RWPE2 (cell line): ENCODE data around the gene CALD1.

Experiments used
- ATAC-seq: fragments of 200-7000 bp; cut with Tn5 transposase; 3 replicates; pipeline ENCODE4 v1.9.1; 2021; ENCODE audit warnings: low read depth
- DNase-seq: peaks from one replicate; pipeline ENCODE4 v3.0.0-alpha.2; 2020; ENCODE audit warnings: low spot score
- H3K27ac ChIP-seq: fragments of 450-650 bp; 2 replicates; pipeline ENCODE4 v1.5.1; 2017; ENCODE audit warnings: mild to moderate bottlenecking; ENCODE audit not compliant: poor library complexity, severe bottlenecking
- H3K27me3 ChIP-seq: fragments of 250-450 bp; sonication (Bioruptor Pico); 2 replicates; pipeline ENCODE4 v1.5.1; 2021; ENCODE audit warnings: mild to moderate bottlenecking, moderate library complexity; ENCODE audit not compliant: insufficient read depth, poor library complexity, severe bottlenecking
- H3K36me3 ChIP-seq: fragments of 250-450 bp; sonication (Bioruptor Pico); 2 replicates; pipeline ENCODE4 v1.5.1; 2020; ENCODE audit warnings: low read depth, mild to moderate bottlenecking, moderate library complexity
- H3K4me1 ChIP-seq: fragments of 250-450 bp; sonication (Bioruptor Pico); 2 replicates; pipeline ENCODE4 v1.5.1; 2021; ENCODE audit warnings: mild to moderate bottlenecking, moderate library complexity; ENCODE audit not compliant: insufficient read depth, poor library complexity, severe bottlenecking
- H3K4me3 ChIP-seq: fragments of 250-450 bp; sonication (Bioruptor Pico); 2 replicates; pipeline ENCODE4 v1.5.1; 2021; ENCODE audit warnings: mild to moderate bottlenecking, moderate library complexity; ENCODE audit not compliant: severe bottlenecking
- H3K9me3 ChIP-seq: fragments of 250-450 bp; sonication (Bioruptor Pico); 2 replicates; pipeline ENCODE4 v1.5.1; 2021; ENCODE audit warnings: mild to moderate bottlenecking, moderate library complexity; ENCODE audit not compliant: severe bottlenecking
- TF ChIP-seq, protein P1 (sequence below): fragments of 450-650 bp; IDR thresholded peaks from one replicate; pipeline ENCODE4 v1.5.1; 2017; ENCODE audit warnings: mild to moderate bottlenecking, moderate library complexity; ENCODE audit not compliant: poor library complexity, severe bottlenecking

Gene CALD1

DNA sequence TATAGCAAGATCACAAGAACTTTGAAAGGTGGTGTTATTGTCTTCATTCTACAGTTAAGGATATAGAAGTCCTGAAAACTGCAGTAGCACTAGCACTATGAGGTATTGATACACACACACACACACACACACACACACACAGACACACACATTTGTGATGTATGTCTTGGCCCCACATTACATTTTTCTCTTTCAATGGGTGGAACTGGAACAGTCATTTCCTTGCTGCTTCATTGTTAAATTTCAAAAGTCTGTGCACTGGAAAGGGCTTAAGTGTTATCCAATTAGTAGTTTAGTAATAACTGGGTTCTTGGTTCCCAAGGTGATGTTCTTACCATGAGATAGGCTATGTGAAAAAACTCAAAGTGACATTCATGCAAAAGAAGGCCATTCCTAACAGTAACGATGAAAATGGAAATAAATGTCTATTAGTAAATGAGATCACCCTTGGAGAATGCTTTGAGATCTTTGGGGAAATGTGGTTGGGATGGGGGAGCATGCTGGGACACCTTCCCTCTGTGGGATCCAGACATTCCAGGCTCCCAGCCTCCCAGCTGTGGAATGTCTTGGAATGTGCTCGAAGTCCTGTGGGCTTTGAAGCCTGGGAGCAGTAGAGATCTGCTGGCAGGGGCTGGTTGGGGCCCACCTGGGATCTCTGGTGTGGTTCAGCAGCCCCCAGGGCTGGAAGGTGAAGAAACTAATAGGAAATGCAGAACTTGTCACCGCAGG lies 37.4 kb upstream of the CALD1 start:
- peak; percentile 59 for DNase-seq
- no peaks in the 10 kb centered on the region for H3K27me3 ChIP-seq
- no peaks in the 10 kb centered on the region for H3K36me3 ChIP-seq
- TF ChIP-seq, protein P1, sequence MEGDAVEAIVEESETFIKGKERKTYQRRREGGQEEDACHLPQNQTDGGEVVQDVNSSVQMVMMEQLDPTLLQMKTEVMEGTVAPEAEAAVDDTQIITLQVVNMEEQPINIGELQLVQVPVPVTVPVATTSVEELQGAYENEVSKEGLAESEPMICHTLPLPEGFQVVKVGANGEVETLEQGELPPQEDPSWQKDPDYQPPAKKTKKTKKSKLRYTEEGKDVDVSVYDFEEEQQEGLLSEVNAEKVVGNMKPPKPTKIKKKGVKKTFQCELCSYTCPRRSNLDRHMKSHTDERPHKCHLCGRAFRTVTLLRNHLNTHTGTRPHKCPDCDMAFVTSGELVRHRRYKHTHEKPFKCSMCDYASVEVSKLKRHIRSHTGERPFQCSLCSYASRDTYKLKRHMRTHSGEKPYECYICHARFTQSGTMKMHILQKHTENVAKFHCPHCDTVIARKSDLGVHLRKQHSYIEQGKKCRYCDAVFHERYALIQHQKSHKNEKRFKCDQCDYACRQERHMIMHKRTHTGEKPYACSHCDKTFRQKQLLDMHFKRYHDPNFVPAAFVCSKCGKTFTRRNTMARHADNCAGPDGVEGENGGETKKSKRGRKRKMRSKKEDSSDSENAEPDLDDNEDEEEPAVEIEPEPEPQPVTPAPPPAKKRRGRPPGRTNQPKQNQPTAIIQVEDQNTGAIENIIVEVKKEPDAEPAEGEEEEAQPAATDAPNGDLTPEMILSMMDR: no peak
- H3K4me1 ChIP-seq: peaks cover 13% of the 10 kb centered on the region
- ATAC-seq: peak; percentile 94
- peak overlapping the region; percentile 64 for H3K27ac ChIP-seq
- H3K4me3 ChIP-seq: no peak overlapping the region
- H3K9me3 ChIP-seq: no peaks in the 10 kb centered on the region

DNA sequence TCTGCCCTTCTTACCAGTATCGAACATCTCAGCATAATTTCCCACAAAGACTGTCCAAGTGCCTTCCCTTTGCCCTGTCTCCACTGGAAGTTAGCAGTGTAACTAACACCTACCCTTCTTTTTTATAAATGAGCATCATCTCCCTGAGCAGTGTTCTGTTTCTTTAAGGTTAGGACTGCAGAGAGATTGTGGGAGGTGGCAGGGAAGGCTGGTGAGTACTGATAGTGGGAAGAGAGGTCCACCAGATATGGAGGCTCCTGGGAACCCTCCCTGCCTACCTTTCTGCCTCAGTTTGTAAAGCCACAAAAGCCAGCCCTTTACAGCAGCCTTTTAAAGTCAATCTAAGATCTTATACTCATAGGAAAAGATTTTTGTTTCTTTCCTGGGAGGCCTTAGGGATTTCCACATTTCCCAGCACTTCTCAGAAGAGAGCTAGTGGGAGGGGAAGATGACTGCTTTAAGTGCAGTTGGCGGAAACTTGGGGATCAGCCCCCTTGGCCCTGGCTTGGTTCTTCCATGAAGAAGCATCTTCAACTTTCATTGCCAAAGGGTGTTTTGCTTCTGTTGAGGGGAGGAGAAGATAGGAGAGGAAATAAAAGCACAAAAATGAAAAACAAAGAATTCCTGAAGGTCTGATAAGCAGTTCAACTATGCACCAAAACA lies 36.6 kb upstream of the CALD1 start:
- no peak for DNase-seq
- no peaks in the 10 kb centered on the region for H3K27me3 ChIP-seq
- no peaks in the 10 kb centered on the region for H3K36me3 ChIP-seq
- H3K27ac ChIP-seq: peak overlapping the region; percentile 64
- no peak overlapping the region for H3K4me3 ChIP-seq
- H3K9me3 ChIP-seq: no peaks in the 10 kb centered on the region
- TF ChIP-seq, protein P1: no peak
- peak; percentile 29; the same call in 1 of the 3 replicates for ATAC-seq
- H3K4me1 ChIP-seq: peaks cover 13% of the 10 kb centered on the region

GRCh38 chr7:134744569-134744968 lies 34.9 kb upstream of the CALD1 start:
- Histone ChIP-seq H3K27ac (no peak overlapping the region), H3K4me1 (peaks cover 13% of the 10 kb centered on the region)
- TF ChIP-seq, protein P1: no peak

GRCh38 chr7:134747326-134747725 lies 32.1 kb upstream of the CALD1 start:
- no peak overlapping the region for H3K4me3 ChIP-seq
- no peaks in the 10 kb centered on the region for H3K36me3 ChIP-seq
- TF ChIP-seq, protein P1: no peak
- H3K4me1 ChIP-seq: peaks cover 13% of the 10 kb centered on the region
- no peak overlapping the region for H3K27ac ChIP-seq
- H3K9me3 ChIP-seq: no peaks in the 10 kb centered on the region
- DNase-seq (no peak), ATAC-seq (no peak)
- no peaks in the 10 kb centered on the region for H3K27me3 ChIP-seq

More at GRCh38 chr7:134744569-134744968, 34.9 kb upstream of the CALD1 start:
- DNase-seq: no peak
- no peak overlapping the region for H3K4me3 ChIP-seq
- H3K9me3 ChIP-seq: no peaks in the 10 kb centered on the region
- no peaks in the 10 kb centered on the region for H3K36me3 ChIP-seq
- H3K27me3 ChIP-seq: no peaks in the 10 kb centered on the region
- ATAC-seq: no peak
